SK-N-SH treated with all-trans-retinoic acid at 6 μM for 48 hours (cell line): ENCODE measurements around the gene IL17RC.

Experiments used
- POU6F1 ChIP-seq: fragments of 250-450 bp; sonication (Bioruptor Pico); IDR thresholded peaks from 2 replicates; pipeline ENCODE4 v1.8.0; 2021; ENCODE audit warnings: low read depth, mild to moderate bottlenecking, moderate library complexity, borderline replicate concordance
- PPARA ChIP-seq: fragments of 250-450 bp; sonication (Bioruptor Pico); IDR thresholded peaks from 2 replicates; pipeline ENCODE4 v1.5.0; 2020; ENCODE audit warnings: mild to moderate bottlenecking, borderline replicate concordance
- RARB ChIP-seq: fragments of 250-450 bp; sonication (Bioruptor Pico); IDR thresholded peaks from 2 replicates; pipeline ENCODE4 v1.8.0; 2021; ENCODE audit warnings: mild to moderate bottlenecking, moderate library complexity
- TOX ChIP-seq: fragments of 250-450 bp; sonication (Bioruptor Pico); IDR thresholded peaks from 2 replicates; pipeline ENCODE4 v1.8.0; 2021; ENCODE audit warnings: mild to moderate bottlenecking, moderate library complexity, borderline replicate concordance
- ZC3H10 ChIP-seq: fragments of 250-450 bp; sonication (Bioruptor Pico); IDR thresholded peaks from 2 replicates; pipeline ENCODE4 v1.5.1; 2021; ENCODE audit warnings: mild to moderate bottlenecking, moderate library complexity

- TF ChIP-seq RARB (CRISPR knock-in tag) (no peak), TOX (CRISPR knock-in tag) (no peak), ZC3H10 (no peak), PPARA (CRISPR knock-in tag) (no peak), POU6F1 (CRISPR knock-in tag) (no peak)
Observed at GRCh38 chr3:9870978-9871377, 45.9 kb upstream of the IL17RC start.
